C4-2B (cell line): Measurements from ENCODE around the gene PKHD1.

Experiments used
- CTCF ChIP-seq: fragments of 450-650 bp; conservative IDR thresholded peaks from 2 replicates; pipeline ENCODE4 v1.5.1; 2017; ENCODE audit warnings: mild to moderate bottlenecking
- ZFX ChIP-seq: fragments of 450-650 bp; IDR thresholded peaks from 2 replicates; pipeline ENCODE4 v1.6.1; 2017

DNA sequence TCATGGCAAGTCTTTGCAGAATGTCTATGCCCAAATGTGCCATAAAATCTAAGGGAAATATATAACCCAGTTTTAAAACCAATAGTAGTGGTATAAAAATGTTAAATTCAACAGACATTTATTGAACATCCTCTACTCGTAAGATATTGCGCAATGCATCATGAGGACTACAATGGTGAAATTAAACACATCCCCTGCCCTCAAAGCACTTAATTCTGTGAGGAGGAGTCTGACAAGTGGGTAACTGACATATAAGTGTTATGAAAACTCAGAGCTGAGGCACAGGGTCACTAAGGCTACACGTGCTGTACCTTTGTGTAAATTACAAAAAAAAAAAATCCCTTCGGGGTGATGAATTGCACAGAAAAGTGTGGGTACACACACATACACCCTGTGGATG lies 6.2 kb downstream of the PKHD1 start:
- TF ChIP-seq CTCF, result no peak
- TF ChIP-seq ZFX, result no peak
